HK-2 (cell line): Measurements from ENCODE around the gene ARHGEF28.

Experiments used
- DNase-seq: peaks from one replicate; pipeline ENCODE4 v3.0.0-alpha.2; 2018; ENCODE audit not compliant: unreplicated experiment

The ARHGEF28 gene

GRCh38 chr5:73619606-73620333 lies 6.2 kb upstream of the ARHGEF28 start:
- no peak for DNase-seq

GRCh38 chr5:73620334-73620687 lies 5.7 kb upstream of the ARHGEF28 start:
- no peak for DNase-seq

GRCh38 chr5:73623060-73623459 lies 2.9 kb upstream of the ARHGEF28 start:
- DNase-seq, result no peak

- no peak for DNase-seq
Measured at GRCh38 chr5:73623901-73624404, 2.0 kb upstream of the ARHGEF28 start.

- no peak for DNase-seq
Measured at GRCh38 chr5:73624888-73625287, 1.1 kb upstream of the ARHGEF28 start.

GRCh38 chr5:73625372-73625943 lies 538 bp upstream of the ARHGEF28 start:
- no peak for DNase-seq

GRCh38 chr5:73626814-73627313 lies 868 bp downstream of the ARHGEF28 start:
- no peak for DNase-seq

- DNase-seq, result no peak
Measured at GRCh38 chr5:73629456-73629855, 3.5 kb downstream of the ARHGEF28 start.

GRCh38 chr5:73630765-73631164 lies 4.8 kb downstream of the ARHGEF28 start:
- DNase-seq, result no peak

- DNase-seq, result no peak
Measured at GRCh38 chr5:73631500-73631899, 5.5 kb downstream of the ARHGEF28 start.

- DNase-seq, result no peak
Measured at GRCh38 chr5:73633060-73633459, 7.1 kb downstream of the ARHGEF28 start.

- no peak for DNase-seq
Measured at GRCh38 chr5:73636408-73636807, 10.4 kb downstream of the ARHGEF28 start.

- DNase-seq, result no peak
Measured at GRCh38 chr5:73637565-73637964, 11.6 kb downstream of the ARHGEF28 start.

- DNase-seq, result no peak
Measured at GRCh38 chr5:73638344-73639095, 12.5 kb downstream of the ARHGEF28 start.

- no peak for DNase-seq
Measured at GRCh38 chr5:73640861-73641320, 14.9 kb downstream of the ARHGEF28 start.

- no peak for DNase-seq
Measured at GRCh38 chr5:73641811-73642210, 15.8 kb downstream of the ARHGEF28 start.

- DNase-seq, result no peak
Measured at GRCh38 chr5:73642344-73642743, 16.3 kb downstream of the ARHGEF28 start.

- no peak for DNase-seq
Measured at GRCh38 chr5:73644385-73644963, 18.5 kb downstream of the ARHGEF28 start.

GRCh38 chr5:73647721-73648120 lies 21.7 kb downstream of the ARHGEF28 start:
- no peak for DNase-seq

- DNase-seq, result no peak
Measured at GRCh38 chr5:73648515-73648914, 22.5 kb downstream of the ARHGEF28 start.

GRCh38 chr5:73649926-73650325 lies 23.9 kb downstream of the ARHGEF28 start:
- DNase-seq, result no peak

- DNase-seq, result no peak
Measured at GRCh38 chr5:73652391-73652790, 26.4 kb downstream of the ARHGEF28 start.
